Spleen (tissue), 11 donors: ENCODE data around the gene SPON1. TPM values are rescaled to one million over a fixed set of nuclear protein-coding genes. Genes with fewer than 3 reads are reported as not detected.
A peak's percentile ranks its signal among the peaks of the same experiment; 100 is the strongest.

Source experiments
- DNase-seq: peaks from one replicate; pipeline ENCODE4 v3.0.0-alpha.2; 2020
- H3K27ac ChIP-seq, 8 donors: fragments of 200-600 bp; sonication (generic) in 7 of 8; 1 replicate in 4 of 8; 2 replicates in 4 of 8; pipeline versions ENCODE4 v1.5.0 to v1.8.0; 2016 to 2021; ENCODE audit warnings: inconsistent platforms in 4 of 8, mild to moderate bottlenecking in 4 of 8, moderate library complexity in 1 of 8
- H3K27me3 ChIP-seq, 7 donors: fragments of 200-600 bp; sonication (generic) in 6 of 7; replicated peaks in 1 of 7; 1 replicate in 4 of 7; 2 replicates in 3 of 7; pipeline versions ENCODE4 v1.5.0 to v1.8.0; 2016 to 2021; ENCODE audit warnings: inconsistent platforms in 3 of 7, mild to moderate bottlenecking in 1 of 7
- H3K36me3 ChIP-seq, 6 donors: fragments of 200-600 bp; sonication (generic) in 5 of 6; 1 replicate in 4 of 6; 2 replicates in 2 of 6; pipeline versions ENCODE4 v1.5.0 to v1.8.0; 2016 to 2021; ENCODE audit warnings: inconsistent platforms in 2 of 6
- H3K4me1 ChIP-seq, 6 donors: fragments of 200-600 bp; sonication (generic) in 5 of 6; 1 replicate in 3 of 6; 2 replicates in 3 of 6; pipeline versions ENCODE4 v1.5.0 to v1.8.0; 2016 to 2021; ENCODE audit warnings: inconsistent platforms in 3 of 6
- H3K4me3 ChIP-seq, 8 donors: fragments of 200-600 bp; sonication (generic) in 7 of 8; 1 replicate in 4 of 8; 2 replicates in 4 of 8; pipeline versions ENCODE4 v1.5.0 to v1.8.0; 2016 to 2021; ENCODE audit warnings: inconsistent platforms in 4 of 8, mild to moderate bottlenecking in 4 of 8, moderate library complexity in 2 of 8
- H3K9me3 ChIP-seq, 8 donors: fragments of 200-600 bp; sonication (generic) in 7 of 8; 1 replicate in 4 of 8; 2 replicates in 4 of 8; pipeline versions ENCODE4 v1.5.0 to v1.8.0; 2016 to 2021; ENCODE audit warnings: inconsistent platforms in 4 of 8
- CTCF ChIP-seq, 11 experiments: fragments of 200-600 bp in 7 of 11; fragments of 450-650 bp in 4 of 11; sonication (generic) in 4 of 11; IDR thresholded peaks in 8 of 11; conservative IDR thresholded peaks in 3 of 11; 1 replicate in 7 of 11; 2 replicates in 4 of 11; pipeline versions ENCODE4 v1.4.0 to v1.8.0; 2016 to 2021; ENCODE audit warnings: antibody characterized with exemption in 11 of 11, inconsistent platforms in 4 of 11, mild to moderate bottlenecking in 1 of 11
- POLR2A ChIP-seq, 3 donors: fragments of 450-650 bp; IDR thresholded peaks; one replicate each; pipeline ENCODE4 v1.5.1; 2017; ENCODE audit warnings: antibody characterized with exemption in 3 of 3, mild to moderate bottlenecking in 1 of 3
- POLR2AphosphoS5 ChIP-seq, 3 donors: sonication (generic); formaldehyde crosslinking; IDR thresholded peaks; one replicate each; pipeline ENCODE4 v1.5.1; 2017; ENCODE audit warnings: antibody characterized with exemption in 3 of 3
- WGBS, 5 donors: extraction: QIAGEN DNeasy Blood & Tissue Kit in 3 of 5; methylation state at CpG; one replicate each; pipeline versions ENCODE4 v1.1.5 to v1.1.7; 2013 to 2018; 5-methylcytosine and 5-hydroxymethylcytosine counted together
- intact Hi-C: fragments of 100-400 bp; cut with DNase I; formaldehyde crosslinking; loops from one replicate; pipeline ENCODE4 v1.15.0; 2023; ENCODE audit warnings: low total_unique reads
- polyA plus RNA-seq, 3 donors: library from polyadenylated mRNA; stranded (reverse); fragments of 200-250 nt; gene quantifications; one replicate each; pipeline ENCODE4 v1.2.1, GENCODE V29; 2013
- total RNA-seq, 7 donors: library from RNA; depleted of rRNA in 3 of 7; stranded (reverse); fragments of >200 nt in 3 of 7; fragmentation: NEBNext Ultra II Directional in 4 of 7; extraction: Animal tissue kit (Norgen Biotek cat#: 25700) in 4 of 7; gene quantifications; one replicate each; pipeline versions ENCODE4 v1.1.0 to v1.2.1, GENCODE V29; 2016 to 2021
- donor health status: healthy with polysubstance abuse.
- donor health status: DM: no; HTN: no; CAD: no; lungs with moderate emphysema.
- donor health status: DM: no; HTN: no; CAD: no.
- donor health status: Bipolar disorder and iron deficiency.
- donor health status: healthy.
- donor health status: DM: no; HTN: no; CAD: no.
- donor health status: DM: yes; HTN: yes; CAD: no.

Gene SPON1
- total and polyA plus RNA-seq, 10 donors: 0.72 to 99.2 (median 10.1) TPM

GRCh38 chr11:14237444-14237961 lies 275.0 kb downstream of the SPON1 start:
- H3K27me3 ChIP-seq: peaks cover 0 to 16% (median 0%) of the 10 kb centered on the region in 7 donors
- peaks cover 7 to 22% (median 17%) of the 10 kb centered on the region in 6 donors for H3K4me1 ChIP-seq
- DNase-seq: peak; percentile 85
- no peaks in the 10 kb centered on the region for H3K9me3 ChIP-seq
- H3K27ac ChIP-seq: peak overlapping the region in 5 of 8 donors; percentile 24 to 67 (median 47)
- TF ChIP-seq POLR2AphosphoS5 (IDR thresholded peaks at IDR 0.05): peak in 2 of 3 donors; percentile 39 to 66
- no peak for TF ChIP-seq POLR2A (IDR thresholded peaks at IDR 0.05)
- TF ChIP-seq CTCF (IDR thresholded peaks at IDR 0.05 in 8 of 11, conservative IDR thresholded peaks at IDR 0.05 in 3 of 11): no peak
- peak overlapping the region in 1 of 8 donors; percentile 32 for H3K4me3 ChIP-seq
- no peaks in the 10 kb centered on the region for H3K36me3 ChIP-seq
- whole genome bisulfite sequencing, 5 donors: 25 to 45% (median 32%) methylated on average over 9 of the region's 9 CpGs
- intact Hi-C loops: no loop called here

- no peak for DNase-seq
- Histone ChIP-seq H3K9me3 (no peaks in the 10 kb centered on the region), H3K4me1 (peaks cover 7 to 22% (median 17%) of the 10 kb centered on the region in 6 donors), H3K27me3 (peaks cover 0 to 12% (median 0%) of the 10 kb centered on the region in 7 donors), H3K4me3 (no peak overlapping the region), H3K36me3 (no peaks in the 10 kb centered on the region), H3K27ac (no peak overlapping the region)
- no peak for TF ChIP-seq POLR2AphosphoS5 (IDR thresholded peaks at IDR 0.05)
- no peak for TF ChIP-seq CTCF (IDR thresholded peaks at IDR 0.05 in 8 of 11, conservative IDR thresholded peaks at IDR 0.05 in 3 of 11)
- TF ChIP-seq POLR2A (IDR thresholded peaks at IDR 0.05): no peak
- intact Hi-C loops: no loop called here
These were observed 277.7 kb downstream of the SPON1 start for GRCh38 chr11:14240221-14240620.

- DNase-seq: no peak
- Histone ChIP-seq H3K36me3 (no peaks in the 10 kb centered on the region), H3K9me3 (no peaks in the 10 kb centered on the region), H3K27ac (no peak overlapping the region), H3K4me3 (no peak overlapping the region), H3K4me1 (peaks cover 7 to 22% (median 17%) of the 10 kb centered on the region in 6 donors), H3K27me3 (peaks cover 0 to 11% (median 0%) of the 10 kb centered on the region in 7 donors)
- 93 to 97% (median 94%) methylated on average over 4 of the region's 4 CpGs for WGBS, 5 donors
- TF ChIP-seq POLR2AphosphoS5 (IDR thresholded peaks at IDR 0.05) (no peak), CTCF (IDR thresholded peaks at IDR 0.05 in 8 of 11, conservative IDR thresholded peaks at IDR 0.05 in 3 of 11) (no peak), POLR2A (IDR thresholded peaks at IDR 0.05) (no peak)
- intact Hi-C loops: no loop called here
These were observed 278.4 kb downstream of the SPON1 start for GRCh38 chr11:14240951-14241350.

GRCh38 chr11:14242187-14242586 lies 279.7 kb downstream of the SPON1 start:
- peaks cover 0 to 13% (median 0%) of the 10 kb centered on the region in 7 donors for H3K27me3 ChIP-seq
- H3K9me3 ChIP-seq: no peaks in the 10 kb centered on the region
- H3K4me1 ChIP-seq: peaks cover 4 to 14% (median 10%) of the 10 kb centered on the region in 6 donors
- no peak overlapping the region for H3K27ac ChIP-seq
- TF ChIP-seq POLR2A (IDR thresholded peaks at IDR 0.05) (no peak), POLR2AphosphoS5 (IDR thresholded peaks at IDR 0.05) (no peak)
- intact Hi-C loops: no loop called here
- no peak overlapping the region for H3K4me3 ChIP-seq
- 66 to 88% (median 71%) methylated on average over 4 of the region's 4 CpGs for WGBS, 5 donors
- H3K36me3 ChIP-seq: no peaks in the 10 kb centered on the region
- DNase-seq: no peak
